ENCODE measurements around the gene GEMIN2. TPM values are rescaled to one million over a fixed set of nuclear protein-coding genes. Genes with fewer than 3 reads are reported as not detected.
"Not testable (repeated sequence)": the region's sequence is repeated elsewhere in the genome, so short reads cannot be mapped to it uniquely, and the experiment has no call there.

The GEMIN2 gene
- total RNA-seq, 4 donors from 2014 or later: 13.7 to 20.1 (median 17.7) TPM

- Histone ChIP-seq H3K36me3 (peaks cover 16 to 91% (median 59%) of the 10 kb centered on the region in 4 donors), H3K27me3 (no peaks in the 10 kb centered on the region), H3K4me1 (peaks cover 0 to 15% (median 3%) of the 10 kb centered on the region in 4 donors), H3K27ac (replicated peaks in 1 of 4) (no peak overlapping the region), H3K4me3 (no peak overlapping the region), H3K9me3 (no peaks in the 10 kb centered on the region)
- no peak for TF ChIP-seq POLR2A (IDR thresholded peaks at IDR 0.05; ENCODE audit: low read depth)
- TF ChIP-seq EP300 (IDR thresholded peaks at IDR 0.05): no peak
- no peak for TF ChIP-seq CTCF (IDR thresholded peaks at IDR 0.05)
- TF ChIP-seq POLR2AphosphoS5 (IDR thresholded peaks at IDR 0.05): no peak
- 98% methylated on average over 4 of the region's 6 CpGs for WGBS
- no peak for DNase-seq (ENCODE audit: extremely low spot score)
- intact Hi-C loops (cut with DNase I): no loop called here
Observed at GRCh38 chr14:39157491-39157890, 43.4 kb downstream of the GEMIN2 start.

- no peaks in the 10 kb centered on the region for H3K9me3 ChIP-seq
- 91% methylated on average over 6 of the region's 6 CpGs for WGBS
- peaks cover 0 to 15% (median 3%) of the 10 kb centered on the region in 4 donors for H3K4me1 ChIP-seq
- H3K27me3 ChIP-seq: no peaks in the 10 kb centered on the region
- TF ChIP-seq EP300 (IDR thresholded peaks at IDR 0.05) (no peak), POLR2AphosphoS5 (IDR thresholded peaks at IDR 0.05) (no peak), CTCF (IDR thresholded peaks at IDR 0.05) (no peak)
- no peak overlapping the region for H3K4me3 ChIP-seq
- peaks cover 7 to 91% (median 58%) of the 10 kb centered on the region in 4 donors for H3K36me3 ChIP-seq
- intact Hi-C loops (cut with DNase I): no loop called here
- DNase-seq (ENCODE audit: extremely low spot score): no peak
- no peak overlapping the region for H3K27ac ChIP-seq (replicated peaks in 1 of 4)
Observed at GRCh38 chr14:39158222-39158858, 44.2 kb downstream of the GEMIN2 start.

- intact Hi-C loops (cut with DNase I): no loop called here
- WGBS: 83% methylated on average over 1 of the region's 1 CpG
Observed at GRCh38 chr14:39160494-39160893, 46.4 kb downstream of the GEMIN2 start.

GRCh38 chr14:39167797-39168320 is 53.7 kb downstream of the GEMIN2 start:
- intact Hi-C loops (cut with DNase I): loop anchor here (5.0 kb wide), 1 partner anchor 99 kb away; no protein-coding TSS in a partner anchor
- H3K4me1 ChIP-seq: peaks cover 27 to 61% (median 50%) of the 10 kb centered on the region in 4 donors

More at GRCh38 chr14:39160494-39160893, 46.4 kb downstream of the GEMIN2 start:
- H3K36me3 ChIP-seq: peaks cover 6 to 84% (median 42%) of the 10 kb centered on the region in 4 donors
- H3K4me1 ChIP-seq: peaks cover 0 to 21% (median 10%) of the 10 kb centered on the region in 4 donors
- DNase-seq (ENCODE audit: extremely low spot score): no peak
- no peaks in the 10 kb centered on the region for H3K9me3 ChIP-seq
- H3K4me3 ChIP-seq: no peak overlapping the region
- no peaks in the 10 kb centered on the region for H3K27me3 ChIP-seq
- no peak for TF ChIP-seq CTCF (IDR thresholded peaks at IDR 0.05)
- TF ChIP-seq POLR2AphosphoS5 (IDR thresholded peaks at IDR 0.05): no peak
- TF ChIP-seq POLR2A (IDR thresholded peaks at IDR 0.05; ENCODE audit: low read depth): no peak
- no peak for TF ChIP-seq EP300 (IDR thresholded peaks at IDR 0.05)
- no peak overlapping the region for H3K27ac ChIP-seq (replicated peaks in 1 of 4)

GRCh38 chr14:39168591-39168990 is 54.5 kb downstream of the GEMIN2 start:
- TF ChIP-seq CTCF (IDR thresholded peaks at IDR 0.05): no peak
- no peak for TF ChIP-seq POLR2AphosphoS5 (IDR thresholded peaks at IDR 0.05)
- TF ChIP-seq POLR2A (IDR thresholded peaks at IDR 0.05; ENCODE audit: low read depth): no peak
- no peak for TF ChIP-seq EP300 (IDR thresholded peaks at IDR 0.05)
- peaks cover 27 to 61% (median 50%) of the 10 kb centered on the region in 4 donors for H3K4me1 ChIP-seq
- no peaks in the 10 kb centered on the region for H3K27me3 ChIP-seq
- H3K36me3 ChIP-seq: peaks cover 0 to 19% (median 2%) of the 10 kb centered on the region in 4 donors
- peak overlapping the region; percentile 85 to 95 (median 92) for H3K4me3 ChIP-seq
- no peak overlapping the region for H3K27ac ChIP-seq (replicated peaks in 1 of 4)
- H3K9me3 ChIP-seq: no peaks in the 10 kb centered on the region
- WGBS: 75% methylated on average over 4 of the region's 4 CpGs
- intact Hi-C loops (cut with DNase I): loop anchor here (5.0 kb wide), 1 partner anchor 99 kb away; no protein-coding TSS in a partner anchor
- no peak for DNase-seq (ENCODE audit: extremely low spot score)

More at GRCh38 chr14:39167797-39168320, 53.7 kb downstream of the GEMIN2 start:
- Histone ChIP-seq H3K4me3 (peak overlapping the region in 3 of 4 donors; percentile 92 to 95 (median 92)), H3K36me3 (peaks cover 0 to 25% (median 3%) of the 10 kb centered on the region in 4 donors)
- H3K9me3 ChIP-seq; H3K27me3 ChIP-seq; DNase-seq (ENCODE audit: extremely low spot score); H3K27ac ChIP-seq (replicated peaks in 1 of 4): not testable (repeated sequence)
- 93% methylated on average over 10 of the region's 10 CpGs for WGBS

Measured in esophagus muscularis mucosa (tissue), 4 donors.